Measurements from ENCODE around the gene GTF2F2.
"Not testable (repeated sequence)": the region's sequence is repeated elsewhere in the genome, so short reads cannot be mapped to it uniquely, and the experiment has no call there.

Gene GTF2F2

DNA sequence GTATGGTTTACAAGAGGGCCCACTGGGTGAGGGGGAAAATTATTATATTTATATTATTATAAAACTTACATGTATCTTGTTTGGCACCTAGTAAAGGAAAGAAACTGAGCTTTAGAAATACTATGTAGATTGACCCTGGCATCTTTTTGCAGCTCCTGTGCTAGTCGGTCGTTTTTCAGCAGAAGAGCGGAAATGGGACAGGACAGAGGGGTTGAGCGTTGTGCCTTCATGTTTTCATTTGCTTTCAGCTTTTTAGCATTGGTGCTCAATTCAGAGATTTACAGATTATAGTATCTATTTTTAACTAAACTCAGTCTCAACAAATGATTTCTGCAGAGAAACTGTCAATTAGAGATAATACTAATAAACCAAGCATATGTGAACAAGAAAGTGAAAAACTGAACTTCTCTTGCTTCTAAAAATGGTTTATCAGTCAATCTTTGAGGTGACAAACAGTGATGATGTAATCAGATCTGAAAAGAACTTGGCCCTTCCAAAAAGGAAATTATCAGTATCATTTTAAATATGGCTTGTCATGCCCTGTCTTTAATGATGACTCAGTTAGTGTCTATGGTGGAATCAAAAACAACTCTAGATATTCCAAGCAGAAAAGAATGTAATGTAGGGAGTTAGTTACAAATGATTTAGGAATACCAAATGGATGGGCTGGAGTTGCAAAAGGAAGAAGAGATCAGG lies 137.5 kb downstream of the GTF2F2 start:
- DNase-seq: no peak

DNA sequence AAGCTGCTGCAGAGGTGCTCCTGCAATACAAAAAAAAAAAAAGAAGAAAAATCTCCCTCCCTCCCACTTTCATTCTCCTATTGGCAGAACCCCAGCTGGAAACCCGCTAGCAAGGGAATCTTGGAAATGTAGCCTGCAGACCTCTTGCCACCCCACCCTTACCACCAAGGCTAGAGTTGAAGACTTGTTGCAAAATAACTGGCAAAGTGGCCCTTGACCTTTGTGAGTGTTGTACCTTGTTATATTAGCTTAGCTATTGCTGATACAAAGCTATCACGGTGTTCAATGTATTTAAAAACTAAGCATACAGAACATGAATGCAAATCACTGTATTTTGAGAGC lies 138.0 kb downstream of the GTF2F2 start:
- DNase-seq: no peak

DNA sequence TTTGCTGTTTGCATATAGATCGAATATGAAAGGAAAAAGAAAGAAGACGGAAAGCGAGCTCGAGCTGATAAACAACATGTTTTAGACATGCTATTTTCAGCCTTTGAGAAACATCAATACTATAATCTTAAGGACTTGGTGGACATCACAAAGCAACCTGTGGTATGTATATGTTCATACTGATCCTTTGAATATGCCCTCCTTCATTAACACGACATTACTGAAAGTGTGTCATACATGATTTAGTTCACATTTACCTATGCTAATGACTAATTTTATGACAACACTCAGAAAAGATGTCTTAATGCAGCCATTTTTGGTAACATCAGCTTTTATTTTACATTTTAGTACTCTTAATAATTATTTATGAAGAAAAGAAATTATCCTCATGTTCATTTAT lies 146.9 kb downstream of the GTF2F2 start:
- no peak for DNase-seq

DNA sequence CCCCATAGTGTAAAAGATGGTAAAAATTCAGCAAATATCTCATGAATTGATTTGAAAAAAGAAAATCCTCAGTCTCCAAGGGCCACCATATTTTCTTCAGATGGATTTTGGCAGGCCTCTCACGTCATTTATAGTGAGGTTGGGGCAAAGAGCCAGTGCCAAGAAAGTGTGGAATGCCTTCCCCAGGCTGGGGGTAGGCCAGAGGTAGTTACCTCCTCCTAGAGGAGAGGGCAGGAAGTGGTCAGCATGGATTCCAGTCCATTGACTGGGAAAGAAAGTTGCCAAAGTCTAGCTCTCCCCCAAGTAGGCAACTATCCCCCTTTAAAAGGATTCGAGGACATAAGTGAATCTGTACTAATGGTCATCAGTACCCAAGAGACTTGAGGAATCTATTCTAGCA lies 148.9 kb downstream of the GTF2F2 start:
- DNase-seq: no peak

DNA sequence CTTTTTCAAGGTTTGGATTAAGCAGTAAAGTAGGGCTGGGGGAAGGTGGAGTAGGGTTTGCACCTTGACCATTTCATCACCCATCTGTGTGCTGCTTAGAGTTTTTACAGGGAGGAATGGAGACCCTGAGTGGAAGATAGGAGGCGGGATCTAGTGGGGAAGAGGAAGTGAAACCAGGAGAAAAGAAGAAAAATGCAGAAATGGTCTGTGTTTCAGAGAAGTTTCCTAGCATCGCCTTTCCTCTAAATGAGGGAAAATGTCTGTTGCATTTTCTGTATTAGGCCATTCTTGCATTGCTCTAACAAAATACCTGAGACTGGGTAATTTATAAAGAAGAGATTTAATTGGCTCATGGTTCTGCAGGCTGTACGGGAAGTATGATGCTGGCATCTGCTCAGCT lies 156.6 kb downstream of the GTF2F2 start:
- DNase-seq: no peak

DNA sequence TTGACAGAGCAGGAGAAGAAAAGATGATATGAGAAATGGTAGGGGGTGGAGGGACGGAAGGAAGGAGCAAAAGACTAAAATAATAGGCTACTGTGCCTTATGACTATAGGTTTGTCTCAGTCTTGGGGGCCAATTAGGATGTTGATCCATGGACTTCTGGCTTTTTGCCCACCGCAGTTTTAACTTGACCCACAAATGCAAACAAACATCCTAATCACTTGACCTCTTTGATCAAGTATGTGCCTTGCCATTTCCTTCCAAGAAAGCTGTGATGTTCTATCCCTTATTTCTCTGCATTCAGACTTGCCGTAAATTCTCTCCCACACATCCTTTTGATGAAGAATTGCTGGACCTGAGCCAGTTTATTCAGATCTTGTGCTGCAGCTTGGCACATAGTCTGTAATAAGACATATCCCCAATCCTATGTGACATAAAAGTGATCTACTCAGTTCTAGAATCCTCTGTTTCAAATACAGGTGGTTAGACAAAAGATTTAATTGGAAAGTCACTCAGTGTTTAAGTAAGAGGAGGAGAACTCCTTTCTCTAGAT lies 157.9 kb downstream of the GTF2F2 start:
- no peak for DNase-seq

DNA sequence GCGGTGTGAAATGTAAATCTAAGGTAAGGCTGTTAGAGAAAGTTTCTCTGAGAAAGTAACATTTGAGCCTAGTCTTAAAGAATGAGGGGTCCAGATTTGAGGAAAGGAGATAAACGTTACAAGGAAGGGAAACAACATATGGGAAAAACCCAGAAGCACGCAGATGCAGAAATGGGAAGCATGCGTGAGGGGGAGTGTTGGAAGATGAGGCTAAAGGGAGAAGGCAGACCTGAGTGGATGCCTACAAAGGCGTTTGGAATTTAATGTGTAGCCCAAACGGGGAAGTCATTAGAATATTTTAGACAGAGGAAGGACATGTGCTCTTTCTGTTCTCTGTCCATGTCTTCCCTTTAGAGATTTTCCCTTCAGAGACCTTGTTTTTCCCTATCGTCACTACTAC lies 159.7 kb downstream of the GTF2F2 start:
- DNase-seq: no peak

DNA sequence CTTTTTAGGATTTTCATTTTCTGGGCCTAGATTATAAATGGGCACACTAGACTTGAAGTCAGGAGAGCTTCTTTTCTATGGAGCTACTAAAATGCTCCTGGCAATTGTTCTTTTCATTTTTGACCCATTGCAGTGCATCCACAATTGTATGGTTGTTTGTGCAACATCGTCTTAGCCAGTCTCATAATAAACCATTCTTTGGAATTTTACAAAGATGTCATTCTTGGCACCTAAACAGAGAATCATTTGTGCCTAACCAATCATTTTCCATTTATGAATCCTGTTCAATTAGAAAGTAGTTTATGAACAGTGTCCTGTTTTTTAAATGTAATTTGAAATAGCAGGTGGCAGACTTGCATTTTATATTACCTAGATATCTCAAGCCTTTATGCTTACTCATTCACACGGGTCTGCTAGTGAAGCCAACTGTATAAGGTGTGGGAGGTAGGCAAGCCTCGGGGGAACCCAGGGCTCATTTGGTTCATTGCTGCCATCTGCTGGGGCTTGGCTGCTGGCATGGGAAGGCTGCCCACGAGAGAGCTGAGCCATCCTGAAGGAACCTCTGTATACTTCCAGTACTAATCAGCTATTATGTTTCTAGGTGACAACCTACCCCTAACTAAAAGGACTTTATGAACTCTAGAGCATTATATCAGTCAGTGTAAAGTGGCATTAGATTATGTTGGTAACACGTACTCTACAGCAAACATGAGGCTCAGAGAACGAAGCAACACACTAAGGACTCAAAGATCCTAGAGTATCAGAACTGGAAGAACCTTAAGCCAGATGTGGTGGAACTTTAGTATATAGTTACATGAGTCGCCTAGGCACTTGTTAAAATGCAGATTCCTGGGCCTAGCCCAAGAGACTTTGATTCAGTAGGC lies 160.7 kb downstream of the GTF2F2 start:
- DNase-seq: no peak

DNA sequence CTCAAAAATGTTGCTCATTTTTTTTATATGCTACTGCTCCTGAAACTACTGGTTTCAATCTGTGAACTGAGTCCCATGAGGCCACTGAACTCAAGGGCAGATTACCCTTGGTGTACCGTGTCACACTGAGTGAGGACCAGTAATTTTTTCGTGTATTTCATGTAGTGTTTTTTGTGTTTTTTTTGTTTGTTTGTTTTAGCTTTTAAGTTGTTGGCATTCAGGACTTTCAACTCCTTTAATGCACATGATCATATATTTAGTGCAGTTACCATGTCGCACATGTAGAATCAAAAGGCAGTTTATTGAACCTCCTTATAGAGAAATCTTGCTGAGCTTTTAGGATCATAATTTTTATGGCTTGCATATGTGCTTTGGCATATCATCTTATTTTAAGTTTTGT lies 162.7 kb downstream of the GTF2F2 start:
- DNase-seq: no peak

DNA sequence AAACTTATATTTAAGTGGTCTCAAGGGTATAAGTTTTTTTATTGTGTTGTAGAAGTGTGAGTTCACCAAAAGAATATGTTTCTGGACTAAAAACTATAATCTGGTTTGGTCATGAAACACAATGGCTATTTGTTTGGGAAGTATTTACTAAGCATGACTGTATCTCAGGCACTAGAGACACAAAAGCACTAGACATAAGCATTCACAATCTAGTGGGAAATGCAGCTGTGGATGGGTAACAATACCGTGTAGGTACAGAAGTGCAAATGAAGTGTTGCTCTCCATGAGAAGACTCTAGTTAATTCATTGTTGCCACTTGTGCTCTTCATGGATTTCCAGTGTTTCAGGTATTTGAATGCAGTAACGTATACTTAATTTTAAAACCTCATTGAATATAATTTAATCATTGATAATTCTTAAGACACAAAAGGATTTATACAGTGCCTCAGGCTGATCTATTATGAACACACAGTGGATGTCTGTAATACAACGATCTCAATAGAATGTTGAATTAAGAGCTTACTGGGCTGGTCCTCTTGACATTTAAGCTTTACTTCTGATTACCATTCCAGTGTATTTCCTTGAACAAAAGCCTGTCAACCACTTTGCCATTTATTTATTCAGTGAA lies 169.7 kb downstream of the GTF2F2 start:
- DNase-seq: no peak

DNA sequence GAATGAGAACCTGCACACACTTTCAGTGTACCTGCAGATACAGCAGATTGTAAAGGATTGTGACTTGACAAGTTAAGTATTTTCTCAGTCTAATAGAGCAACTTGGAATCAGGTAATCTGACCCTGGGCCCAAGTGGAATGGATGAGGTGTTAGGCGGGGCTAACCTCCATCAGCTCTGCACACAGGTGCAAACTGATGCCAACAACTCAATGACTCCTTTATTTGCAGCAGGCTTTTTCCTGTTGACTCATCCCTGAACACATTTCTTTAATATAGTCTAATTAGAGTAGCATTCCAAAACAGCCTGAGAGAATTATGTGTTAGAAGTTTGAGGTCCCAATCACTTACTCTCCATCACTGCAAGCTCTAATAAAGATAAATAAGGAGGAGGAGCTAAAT lies 171.9 kb downstream of the GTF2F2 start:
- DNase-seq: no peak

DNA sequence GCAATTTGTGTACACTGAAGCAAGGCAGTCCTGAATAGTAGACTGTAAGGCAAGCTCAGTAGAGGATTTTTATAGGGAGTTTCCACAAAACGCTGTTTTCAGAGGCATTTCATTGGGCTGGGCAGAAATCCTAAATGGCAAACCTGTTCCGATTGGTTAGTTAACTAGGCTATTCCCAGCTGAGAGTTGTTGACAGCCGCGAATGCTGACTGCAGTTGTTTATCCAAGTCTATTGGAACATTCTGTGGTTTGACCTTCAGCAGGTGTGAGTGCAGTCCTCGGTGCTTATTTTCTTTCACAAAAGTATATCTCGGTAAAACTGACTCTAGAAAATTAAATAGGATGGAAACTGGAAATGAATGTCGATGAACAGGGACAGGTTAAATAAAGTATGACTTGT lies 175.2 kb downstream of the GTF2F2 start:
- no peak for DNase-seq

DNA sequence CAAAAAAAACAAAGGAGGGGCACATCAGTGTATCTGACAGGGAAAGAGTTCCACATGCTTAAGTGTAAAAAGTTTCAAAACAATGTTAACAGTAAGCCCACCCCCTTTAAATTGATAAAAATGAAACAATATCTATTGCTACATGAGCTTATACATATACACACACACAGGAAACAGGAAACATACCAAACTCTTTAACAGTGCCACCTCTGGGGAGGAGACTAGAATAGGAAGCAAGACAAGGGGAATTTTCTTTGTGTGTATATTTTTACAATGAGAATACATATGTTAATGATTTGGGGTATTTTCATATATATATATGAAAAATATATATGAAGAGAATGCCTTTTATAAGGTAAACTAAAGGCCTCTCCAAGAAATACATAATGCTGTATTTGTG lies 175.9 kb downstream of the GTF2F2 start:
- no peak for DNase-seq

DNA sequence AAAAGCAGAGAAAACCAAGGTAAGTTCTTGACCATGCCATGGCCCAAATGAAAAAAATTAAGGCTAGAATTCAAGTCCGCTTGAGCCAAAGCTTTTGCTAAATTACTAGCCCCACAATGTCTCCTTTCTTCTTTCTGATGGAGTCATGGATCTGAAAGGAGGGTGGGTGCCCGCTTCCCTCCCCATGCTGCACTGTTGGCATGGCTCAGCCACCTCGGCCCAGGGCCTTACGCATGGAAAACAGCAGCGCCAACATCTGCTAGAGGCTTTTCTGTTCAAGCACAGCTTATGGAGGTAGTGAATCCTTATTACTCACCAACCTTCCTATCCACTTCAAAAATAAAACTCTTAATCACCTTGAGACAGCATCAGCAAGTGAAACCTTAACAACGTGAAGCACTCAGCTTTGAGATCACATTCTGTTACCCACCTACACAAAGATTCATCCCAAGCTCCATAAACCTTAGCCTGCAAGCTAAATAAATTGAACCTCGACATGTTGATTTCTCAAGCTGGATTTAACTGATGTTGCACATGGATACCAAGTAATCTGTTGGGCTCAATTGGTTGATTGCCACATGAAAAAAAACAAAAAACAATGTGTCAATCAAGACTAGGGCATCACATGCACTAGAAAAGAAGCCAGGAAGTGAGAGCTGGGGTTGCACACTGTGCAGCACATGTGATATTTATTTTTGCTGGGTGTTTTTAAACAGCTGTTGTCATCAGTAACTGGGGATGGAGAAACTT lies 177.3 kb downstream of the GTF2F2 start:
- no peak for DNase-seq

DNA sequence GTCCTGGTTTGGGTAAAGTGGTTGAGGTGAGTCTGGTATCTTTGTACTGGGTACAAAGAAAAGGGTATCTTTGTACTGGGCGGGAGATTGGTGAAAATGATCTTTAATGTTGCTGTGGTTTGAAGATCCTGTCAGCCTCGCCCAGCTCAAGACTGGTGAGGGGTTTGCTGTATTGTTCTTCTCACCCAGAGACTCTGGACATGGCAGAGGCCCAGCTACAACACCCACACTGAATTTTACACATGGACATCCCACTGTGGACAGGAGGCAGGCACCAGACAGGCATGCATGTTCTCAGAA lies 177.8 kb downstream of the GTF2F2 start:
- DNase-seq: no peak

DNA sequence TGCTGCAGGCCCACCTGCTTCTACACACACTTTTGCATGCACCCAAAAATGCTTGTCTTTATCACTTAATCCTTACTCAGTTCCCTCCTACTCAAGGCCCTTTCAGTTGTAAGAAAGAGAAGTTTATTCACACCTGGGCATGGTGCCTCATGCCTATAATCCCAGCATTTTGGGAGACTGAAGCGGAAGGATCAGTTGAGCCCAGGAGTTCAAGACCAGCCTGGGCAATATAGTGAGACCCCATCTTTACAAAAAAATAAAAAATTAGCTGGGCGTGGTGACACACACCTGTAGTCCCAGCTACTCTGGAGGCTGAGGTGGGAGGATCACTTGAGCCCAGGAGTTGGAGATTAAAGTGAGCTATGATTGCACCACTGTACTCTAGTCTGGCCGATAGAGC lies 178.2 kb downstream of the GTF2F2 start:
- not testable (repeated sequence) for DNase-seq

DNA sequence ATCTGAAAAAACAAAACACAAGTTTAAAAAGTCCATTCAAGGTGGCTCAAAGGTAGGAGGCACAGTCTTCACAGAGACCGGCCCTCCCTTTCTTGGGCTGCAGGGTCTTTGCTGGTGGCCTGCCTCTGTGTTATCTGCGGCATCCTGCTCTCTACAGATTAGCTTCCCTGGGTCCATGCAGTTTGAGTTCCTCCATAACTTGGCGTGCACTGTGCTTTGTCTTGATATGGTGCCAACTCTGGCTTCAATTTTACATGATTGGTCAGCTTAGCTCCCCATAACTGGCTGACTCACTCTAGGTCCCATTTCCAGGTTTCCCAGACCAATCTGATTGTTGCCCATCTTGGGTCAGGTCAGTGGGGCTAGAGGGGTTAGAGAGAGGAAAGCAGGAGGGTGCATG lies 178.9 kb downstream of the GTF2F2 start:
- DNase-seq: no peak

DNA sequence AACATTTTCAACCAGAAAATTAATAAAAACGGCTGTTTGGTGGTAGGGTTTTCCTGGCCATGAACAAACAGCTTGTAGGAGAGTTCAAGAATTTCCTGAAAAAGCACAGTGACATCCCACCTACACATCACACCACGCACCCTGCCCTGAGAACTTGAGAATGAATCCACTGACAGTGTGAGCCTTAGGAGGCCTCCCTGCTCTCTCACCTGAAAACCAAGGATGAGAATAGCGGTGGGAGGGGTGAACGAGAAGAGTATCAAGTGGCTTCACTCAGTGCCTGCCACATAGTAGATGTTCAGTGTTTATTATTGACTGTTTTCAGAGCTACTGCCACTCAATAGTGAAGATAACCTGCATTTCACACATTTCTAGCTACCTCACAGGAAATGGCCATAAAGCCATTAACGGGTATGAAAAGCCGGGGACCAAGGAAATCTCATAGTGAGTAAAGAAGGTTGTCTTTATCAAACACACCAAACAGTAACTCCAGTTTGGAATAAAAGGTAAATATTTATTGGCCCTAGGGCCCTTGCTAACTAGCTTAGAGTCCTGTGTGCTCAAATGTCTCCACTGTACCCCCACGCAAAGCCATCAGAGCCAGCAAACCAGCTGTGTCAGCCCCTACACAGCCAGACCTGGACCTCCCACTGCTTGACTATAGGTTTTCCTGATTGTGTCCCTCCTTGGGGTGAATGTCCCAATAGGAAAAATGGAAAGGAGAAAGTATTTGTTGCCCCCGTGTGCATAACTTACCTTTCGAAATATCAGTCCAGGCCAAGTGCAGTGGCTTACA lies 180.1 kb downstream of the GTF2F2 start:
- no peak for DNase-seq

DNA sequence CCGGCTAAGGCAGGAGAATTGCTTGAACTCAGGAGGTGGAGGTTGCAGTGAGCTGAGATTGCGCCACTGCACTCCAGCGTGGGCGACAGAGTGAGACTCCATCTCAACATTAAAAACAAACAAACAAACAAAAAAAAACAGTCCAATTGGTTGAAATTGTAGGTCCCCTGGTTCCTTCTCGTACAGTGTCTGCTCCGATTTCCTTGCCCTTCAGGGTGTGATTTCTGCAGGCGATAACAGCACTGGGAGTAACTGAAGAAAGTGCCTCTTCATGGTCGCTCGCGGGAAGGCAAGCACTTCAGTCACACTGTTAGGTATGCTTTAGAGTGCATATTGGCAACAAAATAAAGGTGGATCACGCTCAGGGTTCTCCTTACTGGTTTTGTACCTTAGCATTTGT lies 181.0 kb downstream of the GTF2F2 start:
- no peak for DNase-seq

DNA sequence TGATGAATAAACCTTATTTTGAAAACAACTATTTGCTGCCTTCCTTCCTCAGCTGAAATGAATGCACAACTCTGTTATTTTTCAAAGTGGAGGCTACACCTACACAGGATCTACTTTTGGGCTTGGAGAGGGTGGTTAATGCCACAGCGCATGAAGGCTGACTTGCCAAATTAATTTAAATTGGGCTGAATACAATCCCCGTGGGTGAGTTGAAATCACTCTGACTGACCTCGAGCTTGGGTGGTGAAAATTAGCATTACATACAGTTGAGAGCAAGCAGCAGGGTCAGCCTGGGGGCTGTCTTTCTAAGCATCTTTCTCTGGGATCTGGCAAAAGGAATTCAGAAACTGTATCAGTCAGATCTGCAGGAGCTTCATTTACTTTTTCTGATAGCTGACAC lies 182.2 kb downstream of the GTF2F2 start:
- DNase-seq: no peak

DNA sequence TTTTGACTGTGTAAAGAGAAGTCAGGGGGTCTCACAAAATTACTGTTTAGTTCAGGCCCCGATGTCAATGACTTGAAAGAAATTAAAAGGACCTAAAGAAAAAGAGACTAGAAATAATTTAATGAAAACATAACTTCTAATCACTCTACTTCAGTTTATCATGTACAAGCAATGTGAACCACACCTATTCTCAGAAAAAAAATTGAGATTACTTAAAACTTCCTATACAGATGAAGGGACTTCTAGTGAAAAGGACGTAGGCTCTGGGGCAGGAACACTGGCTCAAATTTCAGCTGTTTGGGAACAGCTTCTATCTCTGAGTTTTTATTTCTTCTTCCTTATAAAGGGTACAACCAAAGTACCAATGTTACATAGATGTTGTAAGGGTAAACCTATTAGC lies 182.7 kb downstream of the GTF2F2 start:
- no peak for DNase-seq

DNA sequence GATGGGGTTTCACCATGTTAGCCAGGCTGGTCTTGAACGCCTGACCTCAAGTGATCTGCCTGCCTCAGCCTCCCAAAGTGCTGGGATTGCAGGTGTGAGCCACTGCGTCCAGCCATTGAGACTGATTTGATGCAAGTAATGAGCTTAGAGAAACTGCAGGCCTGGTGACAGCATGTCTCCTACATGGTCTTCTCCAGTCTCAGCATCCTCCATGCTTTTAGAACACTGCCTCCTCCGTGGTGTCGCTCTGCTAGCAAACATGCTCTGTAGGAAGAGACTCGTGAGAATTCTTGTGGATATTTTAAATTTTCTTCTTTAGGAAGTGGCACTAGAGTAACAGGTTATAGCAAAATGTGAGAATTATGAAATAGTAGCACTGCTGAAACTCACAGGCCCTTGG lies 183.6 kb downstream of the GTF2F2 start:
- no peak for DNase-seq

DNA sequence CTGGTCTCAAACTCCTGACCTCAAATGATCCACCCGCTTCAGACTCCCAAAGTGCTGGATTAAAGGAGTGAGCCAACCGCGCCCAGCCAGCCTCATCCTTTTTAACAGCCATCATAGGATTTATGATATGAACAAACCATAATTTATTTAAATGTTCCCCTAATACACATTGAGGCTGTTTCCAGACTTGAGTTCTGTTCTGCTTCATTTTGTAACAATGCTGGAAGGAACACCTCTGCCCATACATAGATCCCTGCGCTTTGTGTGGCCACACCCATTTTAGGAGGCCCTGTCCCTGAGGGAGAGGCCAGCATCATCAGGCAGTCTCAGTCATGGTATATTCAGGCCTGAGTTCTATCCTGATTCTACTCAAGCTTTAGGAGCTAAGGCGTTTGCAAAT lies 184.8 kb downstream of the GTF2F2 start:
- no peak for DNase-seq

Measured in cortex of kidney (tissue), 1 donor.